Measurements from ENCODE around the gene PRR20E. TPM values are rescaled to one million over a fixed set of nuclear protein-coding genes. Genes with fewer than 3 reads are reported as not detected.
"Not testable (repeated sequence)": the region's sequence is repeated elsewhere in the genome, so short reads cannot be mapped to it uniquely, and the experiment has no call there.

Gene PRR20E
- total RNA-seq, 1 experiment from 2014 or later = not detected

- Mint-ChIP-seq H3K27ac (ENCODE audit: unreplicated experiment) (no peak overlapping the region), H3K4me1 (ENCODE audit: low read depth, unreplicated experiment) (no peaks in the 10 kb centered on the region), H3K9me3 (ENCODE audit: unreplicated experiment) (no peaks in the 10 kb centered on the region), H3K27me3 (ENCODE audit: insufficient read depth, unreplicated experiment) (no peaks in the 10 kb centered on the region), H3K4me3 (ENCODE audit: unreplicated experiment) (no peak overlapping the region), H3K36me3 (ENCODE audit: insufficient read depth, unreplicated experiment) (no peaks in the 10 kb centered on the region)
- intact Hi-C loops (cut with micrococcal nuclease; ENCODE audit: unreplicated experiment) = no loop called here
- no peak for DNase-seq
- H3K27me3 ChIP-seq (replicated peaks; ENCODE audit: control insufficient read depth, insufficient read depth, low read length) = no peaks in the 10 kb centered on the region
- H3K4me3 ChIP-seq (ENCODE audit: low read depth, low read length) = no peak overlapping the region
- TF ChIP-seq, protein P1, sequence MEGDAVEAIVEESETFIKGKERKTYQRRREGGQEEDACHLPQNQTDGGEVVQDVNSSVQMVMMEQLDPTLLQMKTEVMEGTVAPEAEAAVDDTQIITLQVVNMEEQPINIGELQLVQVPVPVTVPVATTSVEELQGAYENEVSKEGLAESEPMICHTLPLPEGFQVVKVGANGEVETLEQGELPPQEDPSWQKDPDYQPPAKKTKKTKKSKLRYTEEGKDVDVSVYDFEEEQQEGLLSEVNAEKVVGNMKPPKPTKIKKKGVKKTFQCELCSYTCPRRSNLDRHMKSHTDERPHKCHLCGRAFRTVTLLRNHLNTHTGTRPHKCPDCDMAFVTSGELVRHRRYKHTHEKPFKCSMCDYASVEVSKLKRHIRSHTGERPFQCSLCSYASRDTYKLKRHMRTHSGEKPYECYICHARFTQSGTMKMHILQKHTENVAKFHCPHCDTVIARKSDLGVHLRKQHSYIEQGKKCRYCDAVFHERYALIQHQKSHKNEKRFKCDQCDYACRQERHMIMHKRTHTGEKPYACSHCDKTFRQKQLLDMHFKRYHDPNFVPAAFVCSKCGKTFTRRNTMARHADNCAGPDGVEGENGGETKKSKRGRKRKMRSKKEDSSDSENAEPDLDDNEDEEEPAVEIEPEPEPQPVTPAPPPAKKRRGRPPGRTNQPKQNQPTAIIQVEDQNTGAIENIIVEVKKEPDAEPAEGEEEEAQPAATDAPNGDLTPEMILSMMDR (IDR thresholded peaks at IDR 0.05; ENCODE audit: insufficient read depth in 1 of 2, low read depth in 1 of 2, low read length in 1 of 2, severe bottlenecking in 1 of 2, unreplicated experiment in 1 of 2) = no peak
- ChIA-PET POLR2A (no interaction called here), CTCF (no interaction called here)
- H3K9me3 ChIP-seq = 0 out of 2 replicates have a peak, but pooled peaks cover 5% of the 10 kb centered on the region
- no peaks in the 10 kb centered on the region for H3K36me3 ChIP-seq (ENCODE audit: control insufficient read depth, insufficient read depth, low read length)
- H3K4me1 ChIP-seq = no peaks in the 10 kb centered on the region
- no TSS peak for BruUV-seq (replicated peaks)
Measured at GRCh38 chr13:57137585-57137984, 29.4 kb upstream of the PRR20E start.

DNA sequence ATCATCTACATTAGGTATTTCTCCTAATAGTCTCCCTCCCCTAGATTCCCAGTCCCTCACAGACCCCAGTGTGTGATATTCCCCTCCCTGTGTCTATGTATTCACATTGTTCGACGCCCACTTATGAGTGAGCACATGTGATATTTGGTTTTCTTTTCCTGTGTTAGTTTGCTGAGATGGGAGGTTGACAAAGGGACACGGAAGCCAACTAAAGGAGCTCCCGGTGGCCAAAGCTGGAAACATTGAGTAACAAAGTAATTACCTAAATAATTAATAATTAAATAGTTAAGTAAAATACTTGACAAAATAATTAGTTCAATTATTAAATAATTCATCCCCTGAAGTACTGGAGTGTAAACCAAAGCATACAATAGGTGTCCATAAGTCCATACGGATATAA is 28.0 kb upstream of the PRR20E start:
- H3K9me3 ChIP-seq = no peaks in the 10 kb centered on the region
- no peaks in the 10 kb centered on the region for H3K9me3 Mint-ChIP-seq (ENCODE audit: unreplicated experiment)
- no TSS peak for BruUV-seq (replicated peaks)
- no peak overlapping the region for H3K4me3 Mint-ChIP-seq (ENCODE audit: unreplicated experiment)
- H3K4me1 ChIP-seq = no peaks in the 10 kb centered on the region
- ChIA-PET POLR2A (no interaction called here), CTCF (no interaction called here)
- no peak overlapping the region for H3K4me3 ChIP-seq (ENCODE audit: low read depth, low read length)
- H3K36me3 ChIP-seq (ENCODE audit: control insufficient read depth, insufficient read depth, low read length) = no peaks in the 10 kb centered on the region
- no peaks in the 10 kb centered on the region for H3K27me3 ChIP-seq (replicated peaks; ENCODE audit: control insufficient read depth, insufficient read depth, low read length)
- TF ChIP-seq, protein P1 (IDR thresholded peaks at IDR 0.05; ENCODE audit: insufficient read depth in 1 of 2, low read depth in 1 of 2, low read length in 1 of 2, severe bottlenecking in 1 of 2, unreplicated experiment in 1 of 2) = no peak
- H3K27me3 Mint-ChIP-seq (ENCODE audit: insufficient read depth, unreplicated experiment) = no peaks in the 10 kb centered on the region
- no peaks in the 10 kb centered on the region for H3K36me3 Mint-ChIP-seq (ENCODE audit: insufficient read depth, unreplicated experiment)
- no peaks in the 10 kb centered on the region for H3K4me1 Mint-ChIP-seq (ENCODE audit: low read depth, unreplicated experiment)
- intact Hi-C loops (cut with micrococcal nuclease; ENCODE audit: unreplicated experiment) = no loop called here
- H3K27ac Mint-ChIP-seq (ENCODE audit: unreplicated experiment) = no peak overlapping the region
- DNase-seq = no peak

GRCh38 chr13:57139781-57140180 is 27.2 kb upstream of the PRR20E start:
- H3K4me1 ChIP-seq; H3K27me3 Mint-ChIP-seq (ENCODE audit: insufficient read depth, unreplicated experiment); H3K27ac Mint-ChIP-seq (ENCODE audit: unreplicated experiment); POLR2A ChIA-PET; H3K9me3 Mint-ChIP-seq (ENCODE audit: unreplicated experiment); H3K9me3 ChIP-seq; H3K36me3 ChIP-seq (ENCODE audit: control insufficient read depth, insufficient read depth, low read length); H3K4me3 Mint-ChIP-seq (ENCODE audit: unreplicated experiment); H3K4me1 Mint-ChIP-seq (ENCODE audit: low read depth, unreplicated experiment); DNase-seq; H3K27me3 ChIP-seq (replicated peaks; ENCODE audit: control insufficient read depth, insufficient read depth, low read length); H3K4me3 ChIP-seq (ENCODE audit: low read depth, low read length); intact Hi-C loops (cut with micrococcal nuclease; ENCODE audit: unreplicated experiment); H3K36me3 Mint-ChIP-seq (ENCODE audit: insufficient read depth, unreplicated experiment); BruUV-seq (replicated peaks); CTCF ChIA-PET: not testable (repeated sequence)

DNA sequence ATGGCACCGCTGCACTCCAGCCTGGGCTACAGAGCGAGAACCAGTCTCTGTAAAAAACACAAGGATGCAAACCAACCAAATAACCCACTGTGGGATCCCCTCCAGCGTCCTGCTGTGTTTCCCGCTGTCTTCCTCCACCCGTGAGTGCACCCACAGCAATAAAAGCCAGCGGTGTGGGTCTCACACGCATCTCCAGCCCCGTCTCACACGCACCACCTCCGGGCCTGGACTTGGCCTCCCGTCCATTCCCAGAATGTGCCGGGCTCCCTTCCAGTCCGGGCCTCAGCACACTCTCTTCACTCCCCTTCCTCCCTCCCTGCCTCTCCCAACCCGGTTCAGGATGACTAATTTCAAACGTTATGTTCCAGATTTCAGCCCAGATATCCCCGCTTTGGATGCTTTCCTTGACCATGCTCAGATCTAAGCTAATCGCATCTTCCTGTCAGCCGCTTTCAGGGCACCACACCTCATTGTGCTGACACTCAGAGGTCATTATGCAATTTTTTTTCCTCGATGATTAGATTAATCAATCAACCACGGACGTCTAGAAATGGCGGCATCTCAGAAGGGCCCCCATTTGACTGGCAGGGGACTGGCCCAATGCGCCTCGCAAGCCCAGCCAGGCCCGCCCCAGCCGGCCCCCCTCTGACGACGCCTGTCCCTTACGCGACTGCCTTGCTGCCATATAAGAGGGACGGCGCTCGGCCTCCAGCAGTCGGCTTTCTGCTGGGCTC is 26.6 kb upstream of the PRR20E start, which contains the start of gene PRR20A:
Gene PRR20A, plus strand, starts transcription at position 684 of the 734 bp plus-strand sequence. CDS start 387 bp downstream, outside the sequence.
- H3K4me3 ChIP-seq (ENCODE audit: low read depth, low read length); CTCF ChIA-PET; H3K4me1 Mint-ChIP-seq (ENCODE audit: low read depth, unreplicated experiment); H3K9me3 ChIP-seq; H3K27me3 ChIP-seq (replicated peaks; ENCODE audit: control insufficient read depth, insufficient read depth, low read length); intact Hi-C loops (cut with micrococcal nuclease; ENCODE audit: unreplicated experiment); H3K27me3 Mint-ChIP-seq (ENCODE audit: insufficient read depth, unreplicated experiment); H3K4me1 ChIP-seq; H3K4me3 Mint-ChIP-seq (ENCODE audit: unreplicated experiment); BruUV-seq (replicated peaks); DNase-seq; H3K27ac Mint-ChIP-seq (ENCODE audit: unreplicated experiment); H3K9me3 Mint-ChIP-seq (ENCODE audit: unreplicated experiment); H3K36me3 ChIP-seq (ENCODE audit: control insufficient read depth, insufficient read depth, low read length); POLR2A ChIA-PET; H3K36me3 Mint-ChIP-seq (ENCODE audit: insufficient read depth, unreplicated experiment): not testable (repeated sequence)

GRCh38 chr13:57147188-57147587 is 19.8 kb upstream of the PRR20E start, which contains the start of gene PRR20B:
TSS of gene PRR20B (plus strand) at chr13:57147488. CDS start at chr13:57147875, 387 bp downstream.
- H3K27ac Mint-ChIP-seq (ENCODE audit: unreplicated experiment); H3K27me3 ChIP-seq (replicated peaks; ENCODE audit: control insufficient read depth, insufficient read depth, low read length); H3K4me1 ChIP-seq; POLR2A ChIA-PET; H3K36me3 Mint-ChIP-seq (ENCODE audit: insufficient read depth, unreplicated experiment); H3K27me3 Mint-ChIP-seq (ENCODE audit: insufficient read depth, unreplicated experiment); H3K9me3 ChIP-seq; H3K4me1 Mint-ChIP-seq (ENCODE audit: low read depth, unreplicated experiment); DNase-seq; H3K36me3 ChIP-seq (ENCODE audit: control insufficient read depth, insufficient read depth, low read length); CTCF ChIA-PET; H3K4me3 Mint-ChIP-seq (ENCODE audit: unreplicated experiment); H3K4me3 ChIP-seq (ENCODE audit: low read depth, low read length); intact Hi-C loops (cut with micrococcal nuclease; ENCODE audit: unreplicated experiment); H3K9me3 Mint-ChIP-seq (ENCODE audit: unreplicated experiment); BruUV-seq (replicated peaks): not testable (repeated sequence)

DNA sequence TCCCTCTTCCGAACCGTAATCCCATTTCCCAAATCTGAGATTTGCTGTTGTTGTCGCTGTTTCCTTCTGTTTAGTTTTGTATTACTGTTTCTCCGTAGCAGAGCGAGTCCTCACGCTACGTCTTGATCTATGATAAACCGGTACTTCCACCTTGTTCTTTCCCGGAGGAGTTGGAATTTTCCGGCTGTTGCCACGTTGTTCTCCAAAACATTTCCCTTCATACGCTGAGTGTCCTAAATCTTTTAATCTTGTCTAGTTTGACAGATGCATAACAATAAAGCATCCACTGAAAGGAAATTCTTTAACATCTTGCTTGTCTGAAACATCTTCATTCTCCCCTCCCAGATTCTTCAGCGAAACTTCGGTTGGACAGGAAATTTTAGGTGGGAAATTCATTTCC is 18.9 kb upstream of the PRR20E start:
- CTCF ChIA-PET; H3K4me1 ChIP-seq; H3K4me3 Mint-ChIP-seq (ENCODE audit: unreplicated experiment); intact Hi-C loops (cut with micrococcal nuclease; ENCODE audit: unreplicated experiment); H3K9me3 Mint-ChIP-seq (ENCODE audit: unreplicated experiment); H3K36me3 Mint-ChIP-seq (ENCODE audit: insufficient read depth, unreplicated experiment); BruUV-seq (replicated peaks); H3K4me3 ChIP-seq (ENCODE audit: low read depth, low read length); POLR2A ChIA-PET; H3K4me1 Mint-ChIP-seq (ENCODE audit: low read depth, unreplicated experiment); H3K27me3 ChIP-seq (replicated peaks; ENCODE audit: control insufficient read depth, insufficient read depth, low read length); H3K27me3 Mint-ChIP-seq (ENCODE audit: insufficient read depth, unreplicated experiment); H3K36me3 ChIP-seq (ENCODE audit: control insufficient read depth, insufficient read depth, low read length); H3K9me3 ChIP-seq; H3K27ac Mint-ChIP-seq (ENCODE audit: unreplicated experiment): not testable (repeated sequence)
- peak in 1 of 2 experiments; percentile 2 for DNase-seq
